Effector memory CD4-positive, alpha-beta T cell (primary cell): ENCODE data around the gene ULBP2.
A peak's percentile ranks its signal among the peaks of the same experiment; 100 is the strongest.
"Not testable (repeated sequence)": the region's sequence is repeated elsewhere in the genome, so short reads cannot be mapped to it uniquely, and the experiment has no call there.

Experiments
- DNase-seq, 3 donors: peaks; one replicate each; pipeline ENCODE4 v3.0.0-alpha.2; 2020
- H3K27ac ChIP-seq: 2 replicates; pipeline ENCODE4 v1.7.0; 2013; ENCODE audit warnings: mild to moderate bottlenecking, low read length, moderate library complexity; ENCODE audit not compliant: insufficient read depth, poor library complexity, severe bottlenecking
- H3K27me3 ChIP-seq: replicated peaks from 2 replicates; pipeline ENCODE4 v1.7.0; 2013; ENCODE audit warnings: mild to moderate bottlenecking, low read length; ENCODE audit not compliant: insufficient read depth, control insufficient read depth, poor library complexity, severe bottlenecking
- H3K36me3 ChIP-seq: 2 replicates; pipeline ENCODE4 v1.7.0; 2013; ENCODE audit warnings: mild to moderate bottlenecking, low read length, moderate library complexity; ENCODE audit not compliant: control insufficient read depth, insufficient read depth
- H3K4me1 ChIP-seq: 2 replicates; pipeline ENCODE4 v1.7.0; 2013; ENCODE audit warnings: low read length, mild to moderate bottlenecking; ENCODE audit not compliant: control insufficient read depth, insufficient read depth, poor library complexity, severe bottlenecking
- H3K4me3 ChIP-seq: 2 replicates; pipeline ENCODE4 v1.7.0; 2013; ENCODE audit warnings: low read length, low read depth, mild to moderate bottlenecking; ENCODE audit not compliant: insufficient read depth, poor library complexity, severe bottlenecking
- H3K9me3 ChIP-seq: 2 replicates; pipeline ENCODE4 v1.7.0; 2013; ENCODE audit warnings: mild to moderate bottlenecking, low read length, moderate library complexity; ENCODE audit not compliant: control insufficient read depth

The ULBP2 gene

GRCh38 chr6:149919126-149919833 lies 22.5 kb upstream of the ULBP2 start:
- H3K36me3 ChIP-seq, H3K27ac ChIP-seq, H3K4me3 ChIP-seq, DNase-seq, H3K9me3 ChIP-seq: not testable (repeated sequence)
- Histone ChIP-seq H3K27me3 (peaks cover 22% of the 10 kb centered on the region), H3K4me1 (peaks cover 15% of the 10 kb centered on the region)

GRCh38 chr6:149919834-149920225 lies 22.0 kb upstream of the ULBP2 start:
- Histone ChIP-seq H3K27me3 (peaks cover 27% of the 10 kb centered on the region), H3K9me3 (no peaks in the 10 kb centered on the region), H3K36me3 (no peaks in the 10 kb centered on the region), H3K27ac (no peak overlapping the region), H3K4me1 (peaks cover 15% of the 10 kb centered on the region), H3K4me3 (no peak overlapping the region)
- DNase-seq, result no peak

GRCh38 chr6:149921361-149921760 lies 20.5 kb upstream of the ULBP2 start:
- Histone ChIP-seq H3K27me3 (peaks cover 43% of the 10 kb centered on the region), H3K9me3 (no peaks in the 10 kb centered on the region), H3K36me3 (no peaks in the 10 kb centered on the region), H3K4me3 (no peak overlapping the region), H3K27ac (no peak overlapping the region), H3K4me1 (peaks cover 23% of the 10 kb centered on the region)
- no peak for DNase-seq

GRCh38 chr6:149922091-149922490 lies 19.7 kb upstream of the ULBP2 start:
- DNase-seq, H3K27ac ChIP-seq, H3K36me3 ChIP-seq, H3K4me3 ChIP-seq, H3K9me3 ChIP-seq: not testable (repeated sequence)
- peaks cover 24% of the 10 kb centered on the region for H3K4me1 ChIP-seq
- peaks cover 44% of the 10 kb centered on the region for H3K27me3 ChIP-seq

- peak; percentile 52 to 74 (median 72) for DNase-seq
- H3K27me3 ChIP-seq, result peaks cover 44% of the 10 kb centered on the region
- H3K36me3 ChIP-seq, result no peaks in the 10 kb centered on the region
- H3K4me1 ChIP-seq, result peaks cover 24% of the 10 kb centered on the region
- H3K27ac ChIP-seq, result no peak within 1 kb of the TSS
- no peaks in the 10 kb centered on the region for H3K9me3 ChIP-seq
- peak within 1 kb of the TSS; percentile 59 for H3K4me3 ChIP-seq
Observed at GRCh38 chr6:149922642-149923326, 19.0 kb upstream of the ULBP2 start, which contains the start of gene RAET1G. Gene RAET1G, minus strand, starts transcription at chr6:149923121. Its CDS starts 111 bp downstream, at chr6:149923010.

- Histone ChIP-seq H3K27ac (no peak overlapping the region), H3K9me3 (no peaks in the 10 kb centered on the region), H3K4me1 (peaks cover 24% of the 10 kb centered on the region), H3K36me3 (no peaks in the 10 kb centered on the region), H3K27me3 (peaks cover 44% of the 10 kb centered on the region), H3K4me3 (peak overlapping the region; percentile 59)
- DNase-seq, result no peak
Observed at GRCh38 chr6:149923327-149923986, 18.4 kb upstream of the ULBP2 start.

GRCh38 chr6:149924206-149924932 lies 17.4 kb upstream of the ULBP2 start:
- Histone ChIP-seq H3K27me3 (peaks cover 48% of the 10 kb centered on the region), H3K4me3 (no peak overlapping the region), H3K27ac (no peak overlapping the region), H3K9me3 (no peaks in the 10 kb centered on the region), H3K4me1 (peaks cover 24% of the 10 kb centered on the region), H3K36me3 (no peaks in the 10 kb centered on the region)
- no peak for DNase-seq

GRCh38 chr6:149924933-149925252 lies 16.9 kb upstream of the ULBP2 start:
- Histone ChIP-seq H3K4me3 (no peak overlapping the region), H3K4me1 (peaks cover 24% of the 10 kb centered on the region), H3K9me3 (no peaks in the 10 kb centered on the region), H3K27me3 (peaks cover 53% of the 10 kb centered on the region), H3K36me3 (no peaks in the 10 kb centered on the region), H3K27ac (no peak overlapping the region)
- no peak for DNase-seq

- H3K4me1 ChIP-seq, result peaks cover 24% of the 10 kb centered on the region
- H3K4me3 ChIP-seq, result no peak overlapping the region
- no peaks in the 10 kb centered on the region for H3K9me3 ChIP-seq
- H3K36me3 ChIP-seq, result no peaks in the 10 kb centered on the region
- no peak overlapping the region for H3K27ac ChIP-seq
- peaks cover 55% of the 10 kb centered on the region for H3K27me3 ChIP-seq
- no peak for DNase-seq
Observed at GRCh38 chr6:149925253-149925973, 16.4 kb upstream of the ULBP2 start.
